Ascending aorta (tissue), 2 donors: Measurements from ENCODE around the gene DDIT4. TPM values are rescaled to one million over a fixed set of nuclear protein-coding genes. Genes with fewer than 3 reads are reported as not detected.
A peak's percentile ranks its signal among the peaks of the same experiment; 100 is the strongest.

Experiments used
- DNase-seq, 2 donors: peaks; one replicate each; pipeline ENCODE4 v3.0.0-alpha.2; 2019; ENCODE audit warnings: low spot score in 2 of 2
- H3K27ac ChIP-seq, 2 donors: fragments of 200-600 bp; sonication (generic); one replicate each; pipeline ENCODE4 v1.5.1; 2016 to 2017; ENCODE audit warnings: mild to moderate bottlenecking in 1 of 2
- H3K27me3 ChIP-seq: fragments of 200-600 bp; sonication (generic); one replicate; pipeline ENCODE4 v1.5.1; 2017
- H3K36me3 ChIP-seq, 2 donors: fragments of 200-600 bp; sonication (generic); one replicate each; pipeline ENCODE4 v1.5.1; 2016
- H3K4me1 ChIP-seq, 2 donors: fragments of 200-600 bp; sonication (generic); one replicate each; pipeline ENCODE4 v1.5.1; 2016 to 2017; ENCODE audit warnings: mild to moderate bottlenecking in 1 of 2
- H3K4me3 ChIP-seq, 2 donors: fragments of 200-600 bp; sonication (generic); one replicate each; pipeline ENCODE4 v1.5.1; 2016 to 2017; ENCODE audit warnings: mild to moderate bottlenecking in 1 of 2
- H3K9me3 ChIP-seq, 2 donors: fragments of 200-600 bp; sonication (generic); one replicate each; pipeline ENCODE4 v1.5.1; 2016
- CTCF ChIP-seq, 3 experiments: fragments of 200-600 bp in 2 of 3; fragments of 450-650 bp in 1 of 3; sonication (generic) in 2 of 3; IDR thresholded peaks; one replicate each; pipeline ENCODE4 v1.5.1; 2016 to 2019; ENCODE audit warnings: antibody characterized with exemption in 3 of 3, mild to moderate bottlenecking in 1 of 3, moderate library complexity in 1 of 3
- intact Hi-C: fragments of 100-400 bp; cut with DNase I; formaldehyde crosslinking; loops from one replicate; pipeline ENCODE4 v1.15.1; 2023
- total RNA-seq: library from RNA; depleted of rRNA; stranded (reverse); fragments of >200 nt; gene quantifications from one replicate; pipeline ENCODE4 v1.1.0, GENCODE V29; 2016

Gene DDIT4
- total RNA-seq, 1 donor from 2014 or later, result 394 TPM

GRCh38 chr10:72252972-72253371 is 20.8 kb upstream of the DDIT4 start:
- no peaks in the 10 kb centered on the region for H3K27me3 ChIP-seq
- DNase-seq, result no peak
- intact Hi-C loops, result no loop called here
- H3K27ac ChIP-seq, result peak overlapping the region; percentile 91 to 97
- H3K4me1 ChIP-seq, result peaks cover 42 to 77% of the 10 kb centered on the region in 2 donors
- H3K9me3 ChIP-seq, result no peaks in the 10 kb centered on the region
- no peak for TF ChIP-seq CTCF (IDR thresholded peaks at IDR 0.05)
- no peak overlapping the region for H3K4me3 ChIP-seq
- no peaks in the 10 kb centered on the region for H3K36me3 ChIP-seq

GRCh38 chr10:72253578-72253977 is 20.1 kb upstream of the DDIT4 start:
- no peaks in the 10 kb centered on the region for H3K9me3 ChIP-seq
- H3K4me3 ChIP-seq, result no peak overlapping the region
- no peak for TF ChIP-seq CTCF (IDR thresholded peaks at IDR 0.05)
- H3K36me3 ChIP-seq, result no peaks in the 10 kb centered on the region
- peaks cover 42 to 73% of the 10 kb centered on the region in 2 donors for H3K4me1 ChIP-seq
- no peaks in the 10 kb centered on the region for H3K27me3 ChIP-seq
- no peak for DNase-seq
- peak overlapping the region; percentile 91 to 97 for H3K27ac ChIP-seq
- intact Hi-C loops, result no loop called here

- intact Hi-C loops, result loop anchor here (2.0 kb wide), 2 partner anchors 26 to 38 kb away; partner anchors contain the start of genes ANAPC16 and ASCC1
- Histone ChIP-seq H3K27ac (peak overlapping the region; percentile 91 to 97), H3K27me3 (no peaks in the 10 kb centered on the region), H3K4me3 (peak overlapping the region in 1 of 2 donors; percentile 23), H3K36me3 (no peaks in the 10 kb centered on the region), H3K9me3 (no peaks in the 10 kb centered on the region), H3K4me1 (peaks cover 43 to 71% of the 10 kb centered on the region in 2 donors)
- peak; percentile 83 to 96 for DNase-seq
- no peak for TF ChIP-seq CTCF (IDR thresholded peaks at IDR 0.05)
Measured at GRCh38 chr10:72254813-72255568, 18.7 kb upstream of the DDIT4 start.

- intact Hi-C loops, result loop anchor here (2.0 kb wide), 2 partner anchors 27 to 39 kb away; partner anchors contain the start of genes ANAPC16 and ASCC1
- peak overlapping the region; percentile 91 to 97 for H3K27ac ChIP-seq
- no peak overlapping the region for H3K4me3 ChIP-seq
- no peak for TF ChIP-seq CTCF (IDR thresholded peaks at IDR 0.05)
- H3K27me3 ChIP-seq, result no peaks in the 10 kb centered on the region
- H3K9me3 ChIP-seq, result no peaks in the 10 kb centered on the region
- H3K36me3 ChIP-seq, result no peaks in the 10 kb centered on the region
- H3K4me1 ChIP-seq, result peaks cover 46 to 72% of the 10 kb centered on the region in 2 donors
- no peak for DNase-seq
Measured at GRCh38 chr10:72255977-72256729, 17.6 kb upstream of the DDIT4 start.

- no peak for DNase-seq
- no peaks in the 10 kb centered on the region for H3K27me3 ChIP-seq
- no peak for TF ChIP-seq CTCF (IDR thresholded peaks at IDR 0.05)
- H3K36me3 ChIP-seq, result no peaks in the 10 kb centered on the region
- H3K27ac ChIP-seq, result peak overlapping the region; percentile 91 to 97
- peaks cover 47 to 75% of the 10 kb centered on the region in 2 donors for H3K4me1 ChIP-seq
- no peaks in the 10 kb centered on the region for H3K9me3 ChIP-seq
- intact Hi-C loops, result no loop called here
- H3K4me3 ChIP-seq, result no peak overlapping the region
Measured at GRCh38 chr10:72257051-72257892, 16.5 kb upstream of the DDIT4 start.
